Activated naive CD8-positive, alpha-beta T cell treated with anti-CD3 and anti-CD28 coated beads, Interleukin-2, amount 10 ng/mL, durations not matched to agents 7 days and 5 days (primary cell): Measurements from ENCODE around the gene PPP2R5D. TPM values are rescaled to one million over a fixed set of nuclear protein-coding genes. Genes with fewer than 3 reads are reported as not detected.

Experiments
- ATAC-seq: fragments of 150-1000 bp; cut with Tn5 transposase; one replicate; pipeline ENCODE4 v1.10.0; 2021; ENCODE audit warnings: low read depth, moderate library complexity
- POLR2A ChIA-PET: fragments of 350-600 bp; sonication (Branson Sonifier 250); formaldehyde crosslinking; loops from one replicate; lab custom pipeline; 2021; ENCODE audit warnings: antibody characterized with exemption; lab: Charles Lee
- DNase-seq: peaks from one replicate; pipeline ENCODE4 v3.0.0; 2021
- H3K27ac Mint-ChIP-seq: one replicate; pipeline ENCODE4 v1.8.0; 2022; ENCODE audit warnings: mild to moderate bottlenecking, mixed read lengths
- H3K27me3 Mint-ChIP-seq: one replicate; pipeline ENCODE4 v1.8.0; 2022; ENCODE audit warnings: mild to moderate bottlenecking, moderate library complexity, mixed read lengths
- H3K36me3 Mint-ChIP-seq: one replicate; pipeline ENCODE4 v1.8.0; 2021; ENCODE audit warnings: mild to moderate bottlenecking, mixed read lengths
- H3K4me1 Mint-ChIP-seq: one replicate; pipeline ENCODE4 v1.8.0; 2021; ENCODE audit warnings: mixed read lengths
- H3K4me3 Mint-ChIP-seq: one replicate; pipeline ENCODE4 v1.8.0; 2022; ENCODE audit warnings: mild to moderate bottlenecking, moderate library complexity, mixed read lengths
- H3K9me3 Mint-ChIP-seq: one replicate; pipeline ENCODE4 v1.8.0; 2021; ENCODE audit warnings: mixed read lengths
- total RNA-seq, 2 experiments: library from RNA; stranded (reverse); gene quantifications; one replicate each; pipeline ENCODE4 v1.2.3, GENCODE V29; 2021

The PPP2R5D gene
- total RNA-seq, 2 experiments from 2014 or later = 54.7 to 58.8 TPM

GRCh38 chr6:43045371-43045930, 61.1 kb downstream of the PPP2R5D start:
- Mint-ChIP-seq H3K27me3 (no peaks in the 10 kb centered on the region), H3K9me3 (no peaks in the 10 kb centered on the region), H3K27ac (no peak overlapping the region), H3K36me3 (peaks cover under 1% of the 10 kb centered on the region), H3K4me1 (peaks cover under 1% of the 10 kb centered on the region), H3K4me3 (no peak overlapping the region)
- ATAC-seq (no peak), DNase-seq (no peak)
- POLR2A ChIA-PET = interaction anchor here (1.1 to 1.4 kb wide), 2 partner anchors 14 to 116 kb away, joined by 3 to 4 read pairs; partner anchors contain the start of genes CNPY3, KLC4 and MRPL2

GRCh38 chr6:43047998-43048397, 63.6 kb downstream of the PPP2R5D start:
- POLR2A ChIA-PET = interaction anchor here (1.1 kb wide), 1 partner anchor 34 kb away, joined by 8 read pairs; the partner anchor contains the start of genes KLHDC3 and MEA1
- no peak for ATAC-seq
- DNase-seq = no peak
- H3K9me3 Mint-ChIP-seq = no peaks in the 10 kb centered on the region
- no peak overlapping the region for H3K27ac Mint-ChIP-seq
- peaks cover 3% of the 10 kb centered on the region for H3K36me3 Mint-ChIP-seq
- no peaks in the 10 kb centered on the region for H3K27me3 Mint-ChIP-seq
- H3K4me1 Mint-ChIP-seq = peaks cover 21% of the 10 kb centered on the region
- no peak overlapping the region for H3K4me3 Mint-ChIP-seq

- Mint-ChIP-seq H3K4me3 (no peak overlapping the region), H3K27ac (no peak overlapping the region), H3K27me3 (no peaks in the 10 kb centered on the region), H3K4me1 (peaks cover 28% of the 10 kb centered on the region), H3K9me3 (no peaks in the 10 kb centered on the region), H3K36me3 (peaks cover 8% of the 10 kb centered on the region)
- DNase-seq (no peak), ATAC-seq (no peak)
- POLR2A ChIA-PET = interaction anchor here (1.1 to 1.6 kb wide), 2 partner anchors 8 to 30 kb away, joined by 3 read pairs; partner anchors contain the start of genes KLC4, MRPL2 and RRP36
Measured at GRCh38 chr6:43050981-43051380, 66.6 kb downstream of the PPP2R5D start.

- peak overlapping the region; percentile 99 for H3K27ac Mint-ChIP-seq
- H3K4me1 Mint-ChIP-seq = peaks cover 28% of the 10 kb centered on the region
- ATAC-seq (no peak), DNase-seq (no peak)
- H3K36me3 Mint-ChIP-seq = peaks cover 8% of the 10 kb centered on the region
- H3K9me3 Mint-ChIP-seq = no peaks in the 10 kb centered on the region
- peak overlapping the region; percentile 99 for H3K4me3 Mint-ChIP-seq
- no peaks in the 10 kb centered on the region for H3K27me3 Mint-ChIP-seq
- POLR2A ChIA-PET = interaction anchor here (2.1 to 3.7 kb wide), 2 partner anchors 38 to 123 kb away, joined by 16 to 29 read pairs; partner anchors contain the start of genes CNPY3, KLHDC3 and MEA1
Measured at GRCh38 chr6:43052225-43052841, 68.0 kb downstream of the PPP2R5D start.

GRCh38 chr6:43052842-43053544, 68.6 kb downstream of the PPP2R5D start:
- POLR2A ChIA-PET = interaction anchor here (0.8 to 3.7 kb wide), 12 partner anchors 9 to 317 kb away, joined by 3 to 29 read pairs (median 6); partner anchors contain the start of genes CNPY3, KLHDC3, MEA1 and PEX6
- Mint-ChIP-seq H3K36me3 (peaks cover 12% of the 10 kb centered on the region), H3K27me3 (no peaks in the 10 kb centered on the region), H3K9me3 (no peaks in the 10 kb centered on the region), H3K4me3 (peak overlapping the region; percentile 99), H3K4me1 (peaks cover 34% of the 10 kb centered on the region), H3K27ac (peak overlapping the region; percentile 99)
- DNase-seq (no peak), ATAC-seq (peak; percentile 29)

GRCh38 chr6:43053545-43054205, 69.3 kb downstream of the PPP2R5D start, which contains the start of gene CUL7:
CUL7 (minus strand) TSS chr6:43053851; CDS start chr6:43052788, 1,063 bp downstream.
- DNase-seq = peak; percentile 93
- peak within 1 kb of the TSS; percentile 99 for H3K4me3 Mint-ChIP-seq
- peak; percentile 99 for ATAC-seq
- H3K4me1 Mint-ChIP-seq = peaks cover 40% of the 10 kb centered on the region
- H3K27me3 Mint-ChIP-seq = no peaks in the 10 kb centered on the region
- H3K36me3 Mint-ChIP-seq = peaks cover 12% of the 10 kb centered on the region
- H3K9me3 Mint-ChIP-seq = no peaks in the 10 kb centered on the region
- POLR2A ChIA-PET = interaction anchor here (0.6 to 3.7 kb wide), 16 partner anchors 10 to 482 kb away, joined by 3 to 29 read pairs (median 4); partner anchors contain the start of genes CNPY3, KLHDC3, MEA1 and PEX6
- peak within 1 kb of the TSS; percentile 99 for H3K27ac Mint-ChIP-seq

- ATAC-seq = no peak
- H3K4me1 Mint-ChIP-seq = peaks cover 40% of the 10 kb centered on the region
- peak overlapping the region; percentile 99 for H3K27ac Mint-ChIP-seq
- POLR2A ChIA-PET = interaction anchor here (0.6 to 3.7 kb wide), 17 partner anchors 11 to 483 kb away, joined by 3 to 29 read pairs (median 5); partner anchors contain the start of genes CNPY3, KLHDC3, MEA1 and PEX6
- no peaks in the 10 kb centered on the region for H3K9me3 Mint-ChIP-seq
- DNase-seq = no peak
- no peaks in the 10 kb centered on the region for H3K27me3 Mint-ChIP-seq
- peak overlapping the region; percentile 99 for H3K4me3 Mint-ChIP-seq
- peaks cover 12% of the 10 kb centered on the region for H3K36me3 Mint-ChIP-seq
Measured at GRCh38 chr6:43054206-43054943, 70.0 kb downstream of the PPP2R5D start.

- POLR2A ChIA-PET = interaction anchor here (0.5 to 3.7 kb wide), 3 partner anchors 72 to 142 kb away, joined by 3 to 29 read pairs (median 4); partner anchors contain the start of genes CNPY3 and PPP2R5D
- no peak overlapping the region for H3K4me3 Mint-ChIP-seq
Measured at GRCh38 chr6:43055966-43056365, 71.6 kb downstream of the PPP2R5D start.

GRCh38 chr6:43058531-43058930, 74.2 kb downstream of the PPP2R5D start:
- POLR2A ChIA-PET = interaction anchor here (1.1 to 3.0 kb wide), 6 partner anchors 14 to 112 kb away, joined by 3 to 17 read pairs (median 10); partner anchors contain the start of genes KLHDC3, MEA1, PEX6 and PPP2R5D
- ATAC-seq (no peak), DNase-seq (no peak)
- Mint-ChIP-seq H3K27ac (peak overlapping the region; percentile 96), H3K4me3 (peak overlapping the region; percentile 87), H3K36me3 (peaks cover 9% of the 10 kb centered on the region), H3K9me3 (no peaks in the 10 kb centered on the region), H3K27me3 (no peaks in the 10 kb centered on the region), H3K4me1 (peaks cover 26% of the 10 kb centered on the region)

More at GRCh38 chr6:43055966-43056365, 71.6 kb downstream of the PPP2R5D start:
- H3K36me3 Mint-ChIP-seq = peaks cover 10% of the 10 kb centered on the region
- no peaks in the 10 kb centered on the region for H3K9me3 Mint-ChIP-seq
- no peak for DNase-seq
- H3K4me1 Mint-ChIP-seq = peaks cover 43% of the 10 kb centered on the region
- no peaks in the 10 kb centered on the region for H3K27me3 Mint-ChIP-seq
- peak overlapping the region; percentile 34 for H3K27ac Mint-ChIP-seq
- no peak for ATAC-seq

GRCh38 chr6:43059168-43060033, 75.0 kb downstream of the PPP2R5D start, which contains the start of the genes KLC4 and MRPL2:
KLC4 (plus strand) TSS chr6:43059631; CDS start chr6:43061336, 1,705 bp downstream.
MRPL2 (minus strand) TSS chr6:43059434; CDS start chr6:43059381, 53 bp downstream.
- H3K4me1 Mint-ChIP-seq = peaks cover 21% of the 10 kb centered on the region
- H3K4me3 Mint-ChIP-seq = peak within 1 kb of the TSS; percentile 87
- H3K36me3 Mint-ChIP-seq = peaks cover 9% of the 10 kb centered on the region
- H3K27ac Mint-ChIP-seq = peak within 1 kb of the TSS; percentile 96
- ATAC-seq = peak; percentile 95
- POLR2A ChIA-PET = interaction anchor here (0.6 to 3.0 kb wide), 15 partner anchors 9 to 570 kb away, joined by 3 to 17 read pairs (median 3); partner anchors contain the start of genes CNPY3, KLHDC3, MEA1 and PEX6
- no peaks in the 10 kb centered on the region for H3K27me3 Mint-ChIP-seq
- no peaks in the 10 kb centered on the region for H3K9me3 Mint-ChIP-seq
- peak; percentile 91 for DNase-seq
